NCI-H187 treated with DMSO at 0.1 percent for 48 hours (cell line): ENCODE data around the gene GRIN1.

Experiments
- DNase-seq: peaks from one replicate; lab custom pipeline; 2025; lab: John Stamatoyannopoulos, UW

The GRIN1 gene

GRCh38 chr9:137178201-137178938, 39.4 kb downstream of the GRIN1 start:
- no peak for DNase-seq

GRCh38 chr9:137178939-137179630, 40.1 kb downstream of the GRIN1 start:
- DNase-seq = no peak

- no peak for DNase-seq
Measured at GRCh38 chr9:137179761-137180160, 40.8 kb downstream of the GRIN1 start.

- no peak for DNase-seq
Measured at GRCh38 chr9:137180491-137180890, 41.5 kb downstream of the GRIN1 start.

GRCh38 chr9:137181680-137182079, 42.7 kb downstream of the GRIN1 start:
- DNase-seq = no peak

- no peak for DNase-seq
Measured at GRCh38 chr9:137182836-137183235, 43.9 kb downstream of the GRIN1 start.

GRCh38 chr9:137183980-137184595, 45.1 kb downstream of the GRIN1 start:
- DNase-seq = no peak

- DNase-seq = no peak
Measured at GRCh38 chr9:137184881-137185660, 46.1 kb downstream of the GRIN1 start.

- no peak for DNase-seq
Measured at GRCh38 chr9:137185921-137186320, 47.0 kb downstream of the GRIN1 start.

GRCh38 chr9:137186385-137186784, 47.4 kb downstream of the GRIN1 start:
- no peak for DNase-seq

- no peak for DNase-seq
Measured at GRCh38 chr9:137187386-137187785, 48.4 kb downstream of the GRIN1 start.

- no peak for DNase-seq
Measured at GRCh38 chr9:137188086-137188489, 49.1 kb downstream of the GRIN1 start.

GRCh38 chr9:137188490-137189296, 49.7 kb downstream of the GRIN1 start, which contains the start of the genes ANAPC2 and SSNA1:
ANAPC2 (minus strand) TSS chr9:137188560; CDS start chr9:137188532, 28 bp downstream.
SSNA1 (plus strand) TSS chr9:137188676; CDS start chr9:137188727, 51 bp downstream.
- no peak for DNase-seq

GRCh38 chr9:137189297-137190295, 50.6 kb downstream of the GRIN1 start:
- DNase-seq = no peak

- DNase-seq = no peak
Measured at GRCh38 chr9:137190315-137190856, 51.4 kb downstream of the GRIN1 start.

GRCh38 chr9:137191245-137191644, 52.3 kb downstream of the GRIN1 start:
- DNase-seq = no peak

GRCh38 chr9:137191691-137192447, 52.9 kb downstream of the GRIN1 start:
- DNase-seq = no peak

GRCh38 chr9:137192448-137192780, 53.5 kb downstream of the GRIN1 start:
- no peak for DNase-seq

GRCh38 chr9:137192859-137193258, 53.9 kb downstream of the GRIN1 start:
- DNase-seq = no peak
